Thymus (tissue), 11 donors: ENCODE data around the gene TMEM273. TPM values are rescaled to one million over a fixed set of nuclear protein-coding genes. Genes with fewer than 3 reads are reported as not detected.

Experiments used
- DNase-seq, 9 donors: peaks; one replicate each; pipeline ENCODE4 v3.0.0-alpha.2; 2013; ENCODE audit warnings: low spot score in 9 of 9, low read depth in 6 of 9, missing footprints in 1 of 9
- H3K27ac ChIP-seq, 2 donors: one replicate each; pipeline ENCODE4 v1.5.1; 2013; ENCODE audit warnings: control low read depth in 1 of 2, low read depth in 1 of 2, low read length in 1 of 2, mild to moderate bottlenecking in 1 of 2, moderate library complexity in 1 of 2
- H3K27me3 ChIP-seq, 2 donors: one replicate each; pipeline ENCODE4 v1.5.1; 2013; ENCODE audit warnings: low read length in 1 of 2; ENCODE audit not compliant: control insufficient read depth in 2 of 2, insufficient read depth in 1 of 2
- H3K36me3 ChIP-seq, 2 donors: one replicate each; pipeline ENCODE4 v1.5.1; 2013; ENCODE audit warnings: low read length in 1 of 2, mild to moderate bottlenecking in 1 of 2, moderate library complexity in 1 of 2; ENCODE audit not compliant: control insufficient read depth in 2 of 2, insufficient read depth in 2 of 2
- H3K4me1 ChIP-seq, 2 donors: one replicate each; pipeline ENCODE4 v1.5.1; 2013; ENCODE audit warnings: low read length in 2 of 2; ENCODE audit not compliant: control insufficient read depth in 2 of 2, insufficient read depth in 2 of 2
- H3K4me3 ChIP-seq, 2 donors: one replicate each; pipeline ENCODE4 v1.5.1; 2013; ENCODE audit warnings: low read length in 2 of 2, control low read depth in 1 of 2, mild to moderate bottlenecking in 1 of 2
- H3K9me3 ChIP-seq, 2 donors: one replicate each; pipeline ENCODE4 v1.5.1; 2013; ENCODE audit warnings: low read length in 1 of 2, mild to moderate bottlenecking in 1 of 2; ENCODE audit not compliant: control insufficient read depth in 2 of 2, insufficient read depth in 1 of 2
- WGBS: extraction: QIAGEN DNeasy Blood & Tissue Kit; methylation state at CpG from one replicate; pipeline ENCODE4 v1.1.7; 2013; 5-methylcytosine and 5-hydroxymethylcytosine counted together
- polyA plus RNA-seq: library from polyadenylated mRNA; stranded (reverse); fragments of 200-250 nt; gene quantifications from one replicate; pipeline ENCODE4 v1.2.3, GENCODE V29; 2013
- total RNA-seq: library from RNA; stranded (reverse); fragments of 120-200 nt; gene quantifications from one replicate; pipeline ENCODE4 v1.2.4, GENCODE V29; 2013
- donor health status: healthy.

TMEM273 gene
- total and polyA plus RNA-seq, 2 donors, result 10.2 to 19.6 TPM

DNA sequence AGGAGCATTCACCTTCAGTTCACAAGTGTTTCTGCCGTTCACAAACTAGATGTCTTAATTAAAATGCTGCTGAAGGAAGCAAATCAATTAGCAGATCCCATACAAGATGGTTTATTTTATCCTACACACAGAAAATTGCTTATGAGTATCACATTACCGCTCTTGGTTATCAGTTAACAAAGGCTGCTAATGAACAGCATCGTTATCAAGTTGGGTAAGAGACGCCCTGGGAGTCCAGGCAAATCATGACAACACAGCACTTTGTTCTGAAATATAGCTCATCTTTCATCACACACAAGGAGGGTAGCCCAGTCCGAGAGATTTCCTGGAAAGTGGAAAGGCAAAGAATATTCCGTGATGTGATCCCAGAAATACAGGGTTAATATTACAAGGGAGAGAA lies 33.5 kb downstream of the TMEM273 start:
- Histone ChIP-seq H3K27me3 (no peaks in the 10 kb centered on the region), H3K27ac (no peak overlapping the region), H3K4me1 (peaks cover 0 to 18% of the 10 kb centered on the region in 2 donors), H3K4me3 (no peak overlapping the region), H3K9me3 (no peaks in the 10 kb centered on the region), H3K36me3 (no peaks in the 10 kb centered on the region)
- no peak for DNase-seq
- 97% methylated on average over 6 of the region's 6 CpGs for WGBS

DNA sequence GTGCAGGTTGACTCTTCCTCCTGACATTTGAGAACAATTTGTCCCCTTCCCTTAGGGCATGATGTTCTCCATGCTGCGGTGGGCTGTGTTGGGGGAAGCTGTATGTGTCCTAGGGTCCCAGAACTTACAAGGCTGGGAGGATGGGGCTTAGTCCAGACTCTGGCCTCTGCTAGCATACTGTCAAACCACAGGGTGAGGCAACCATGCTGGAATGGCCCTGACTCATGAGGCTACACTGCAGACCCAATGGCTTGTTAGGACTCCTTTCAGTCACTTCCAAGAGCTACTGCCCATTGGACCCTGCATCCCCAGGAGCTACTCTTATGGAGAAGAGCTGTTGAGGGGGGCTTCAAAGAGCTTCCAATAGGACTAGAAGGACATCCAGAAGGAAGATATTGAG lies 34.2 kb downstream of the TMEM273 start:
- no peak overlapping the region for H3K4me3 ChIP-seq
- H3K27ac ChIP-seq, result no peak overlapping the region
- no peak for DNase-seq
- no peaks in the 10 kb centered on the region for H3K27me3 ChIP-seq
- H3K9me3 ChIP-seq, result no peaks in the 10 kb centered on the region
- H3K36me3 ChIP-seq, result no peaks in the 10 kb centered on the region
- WGBS, result 88% methylated on average over 1 of the region's 1 CpG
- peaks cover 0 to 18% of the 10 kb centered on the region in 2 donors for H3K4me1 ChIP-seq

DNA sequence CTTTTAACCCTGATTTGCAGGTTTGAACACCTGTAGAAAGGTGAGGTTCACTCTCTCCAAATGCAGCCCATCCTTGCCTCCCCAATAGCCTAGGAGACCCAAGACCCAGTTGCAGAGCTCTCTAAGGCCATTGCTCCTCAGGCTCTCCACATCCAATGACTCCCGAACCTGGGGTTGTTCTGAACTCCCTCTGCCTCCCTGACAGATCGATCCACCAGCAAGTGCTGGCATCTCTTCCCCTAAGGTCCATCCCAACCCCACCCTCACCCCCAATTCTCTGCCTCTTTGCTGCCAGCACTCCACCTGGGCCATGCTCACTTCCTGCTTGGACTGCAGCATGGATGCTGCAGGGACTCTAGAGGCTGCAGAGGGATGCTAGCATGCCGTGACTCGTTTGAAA lies 35.1 kb downstream of the TMEM273 start:
- Histone ChIP-seq H3K36me3 (no peaks in the 10 kb centered on the region), H3K4me1 (peaks cover 0 to 18% of the 10 kb centered on the region in 2 donors), H3K9me3 (peaks cover 0 to 2% of the 10 kb centered on the region in 2 donors), H3K27ac (no peak overlapping the region), H3K4me3 (no peak overlapping the region), H3K27me3 (no peaks in the 10 kb centered on the region)
- WGBS, result 90% methylated on average over 4 of the region's 4 CpGs
- DNase-seq, result no peak

DNA sequence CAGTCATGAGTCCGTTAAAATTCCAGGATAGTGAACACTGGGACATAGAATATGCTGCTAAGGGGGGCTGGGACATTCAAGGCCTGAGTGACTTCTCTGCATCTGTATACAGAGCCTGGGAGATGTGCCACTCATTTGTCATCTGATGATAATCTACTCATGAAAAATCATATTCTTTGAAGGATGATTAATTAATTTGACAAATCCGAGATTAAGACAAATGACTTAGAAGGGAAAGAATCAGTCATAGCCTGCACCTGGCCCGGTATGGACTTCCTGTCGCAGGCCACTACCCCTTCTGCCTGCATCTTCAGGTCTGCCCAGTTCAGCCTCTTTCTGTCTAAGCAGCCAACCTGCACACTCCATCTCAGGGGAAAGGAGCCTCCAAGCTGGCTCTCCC lies 35.5 kb downstream of the TMEM273 start:
- peaks cover 0 to 6% of the 10 kb centered on the region in 2 donors for H3K9me3 ChIP-seq
- H3K4me1 ChIP-seq, result peaks cover 0 to 18% of the 10 kb centered on the region in 2 donors
- H3K36me3 ChIP-seq, result no peaks in the 10 kb centered on the region
- no peak for DNase-seq
- H3K27ac ChIP-seq, result no peak overlapping the region
- H3K27me3 ChIP-seq, result no peaks in the 10 kb centered on the region
- no peak overlapping the region for H3K4me3 ChIP-seq
- WGBS, result 89% methylated on average over 4 of the region's 4 CpGs

DNA sequence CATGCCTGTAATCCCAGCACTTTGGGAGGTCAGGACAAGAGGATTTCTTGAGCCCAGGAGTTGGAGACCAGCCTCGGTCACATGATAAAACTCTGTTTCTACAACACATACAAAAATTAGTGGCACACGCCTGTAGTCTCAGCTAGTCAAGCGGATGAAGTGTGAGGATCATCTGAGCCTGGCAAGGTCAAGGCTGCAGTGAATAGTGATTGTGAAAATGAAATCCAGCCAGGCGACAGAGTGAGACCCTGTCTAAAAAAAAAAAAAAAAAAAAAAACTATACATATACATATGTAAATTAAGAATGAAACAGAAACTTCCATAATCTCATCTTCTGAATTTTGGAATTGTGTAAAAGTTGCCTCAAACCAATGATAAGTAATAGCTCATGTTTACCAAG lies 36.2 kb downstream of the TMEM273 start:
- Histone ChIP-seq H3K27ac (no peak overlapping the region), H3K4me1 (peaks cover 0 to 16% of the 10 kb centered on the region in 2 donors), H3K9me3 (peaks cover 0 to 6% of the 10 kb centered on the region in 2 donors), H3K36me3 (no peaks in the 10 kb centered on the region), H3K4me3 (no peak overlapping the region), H3K27me3 (no peaks in the 10 kb centered on the region)
- no peak for DNase-seq
- 97% methylated on average over 4 of the region's 4 CpGs for WGBS

DNA sequence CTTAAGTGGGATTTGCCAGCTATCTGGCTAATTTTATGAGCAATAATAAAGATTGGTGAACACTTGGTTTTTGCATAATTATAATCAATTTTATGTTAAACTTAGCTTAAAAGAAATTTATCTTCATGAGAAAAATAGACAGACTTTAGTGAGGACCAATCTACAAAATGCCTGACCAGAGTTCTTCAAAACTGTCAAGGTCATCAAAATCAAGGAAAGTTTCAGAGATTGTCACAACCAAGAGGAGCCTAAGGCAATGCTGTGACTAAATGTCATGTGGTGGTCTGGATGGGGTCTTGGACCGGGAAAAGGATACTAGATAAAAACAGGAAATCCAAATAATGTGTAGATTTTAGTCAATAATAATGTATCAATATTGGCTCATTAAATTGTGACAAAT lies 36.7 kb downstream of the TMEM273 start:
- H3K4me1 ChIP-seq, result peaks cover 0 to 10% of the 10 kb centered on the region in 2 donors
- DNase-seq, result no peak
- 93% methylated on average over 1 of the region's 1 CpG for WGBS
- no peaks in the 10 kb centered on the region for H3K27me3 ChIP-seq
- no peaks in the 10 kb centered on the region for H3K36me3 ChIP-seq
- H3K9me3 ChIP-seq, result peaks cover 0 to 6% of the 10 kb centered on the region in 2 donors
- H3K4me3 ChIP-seq, result no peak overlapping the region
- no peak overlapping the region for H3K27ac ChIP-seq

DNA sequence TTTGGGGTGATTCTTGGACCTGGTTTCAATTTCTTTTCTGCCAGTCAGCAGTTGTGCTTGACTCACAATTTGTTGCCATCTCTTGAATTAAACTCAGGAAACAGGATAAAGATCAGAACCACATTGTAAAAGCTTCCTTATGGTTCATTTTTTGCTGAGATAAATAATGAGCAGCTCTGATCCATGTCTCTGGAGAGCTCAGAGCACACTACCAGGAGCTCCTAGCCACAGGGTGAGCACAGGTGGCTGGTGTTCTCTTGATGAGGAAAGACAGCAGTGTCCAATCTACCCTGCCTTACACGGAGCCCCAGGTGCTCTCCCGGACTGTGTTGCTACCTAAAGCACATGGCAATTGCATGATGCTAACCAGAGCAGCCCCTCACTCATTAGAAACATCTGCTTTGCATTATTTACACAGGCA lies 37.2 kb downstream of the TMEM273 start:
- 8% methylated on average over 2 of the region's 2 CpGs for WGBS
- no peaks in the 10 kb centered on the region for H3K27me3 ChIP-seq
- H3K9me3 ChIP-seq, result peaks cover 0 to 6% of the 10 kb centered on the region in 2 donors
- no peak overlapping the region for H3K4me3 ChIP-seq
- no peaks in the 10 kb centered on the region for H3K36me3 ChIP-seq
- no peak overlapping the region for H3K27ac ChIP-seq
- peak in 1 of 9 donors; percentile 18 for DNase-seq
- peaks cover 0 to 8% of the 10 kb centered on the region in 2 donors for H3K4me1 ChIP-seq

DNA sequence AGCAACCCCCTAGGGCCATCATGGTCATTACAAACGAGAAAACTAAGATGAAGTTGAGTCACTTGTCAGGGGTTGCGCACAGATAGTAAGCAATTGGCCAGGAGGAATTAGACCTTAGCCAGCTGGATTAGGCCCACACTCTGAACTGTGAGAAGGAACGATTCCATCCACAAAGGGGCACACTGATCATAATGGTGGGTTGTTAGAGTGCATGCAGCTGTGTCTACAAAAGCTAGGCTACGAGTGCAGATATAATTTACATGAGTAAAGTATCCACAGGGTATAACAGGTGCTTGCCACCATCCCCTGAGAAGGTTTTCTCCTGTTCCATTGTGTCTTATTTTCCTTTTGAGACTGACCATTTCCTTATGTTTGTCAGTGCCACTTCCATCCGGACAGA lies 37.8 kb downstream of the TMEM273 start:
- Histone ChIP-seq H3K36me3 (no peaks in the 10 kb centered on the region), H3K27me3 (no peaks in the 10 kb centered on the region), H3K4me3 (no peak overlapping the region), H3K4me1 (peaks cover 0 to 8% of the 10 kb centered on the region in 2 donors), H3K27ac (no peak overlapping the region), H3K9me3 (peaks cover 0 to 6% of the 10 kb centered on the region in 2 donors)
- DNase-seq, result no peak
- WGBS, result 93% methylated on average over 5 of the region's 5 CpGs

DNA sequence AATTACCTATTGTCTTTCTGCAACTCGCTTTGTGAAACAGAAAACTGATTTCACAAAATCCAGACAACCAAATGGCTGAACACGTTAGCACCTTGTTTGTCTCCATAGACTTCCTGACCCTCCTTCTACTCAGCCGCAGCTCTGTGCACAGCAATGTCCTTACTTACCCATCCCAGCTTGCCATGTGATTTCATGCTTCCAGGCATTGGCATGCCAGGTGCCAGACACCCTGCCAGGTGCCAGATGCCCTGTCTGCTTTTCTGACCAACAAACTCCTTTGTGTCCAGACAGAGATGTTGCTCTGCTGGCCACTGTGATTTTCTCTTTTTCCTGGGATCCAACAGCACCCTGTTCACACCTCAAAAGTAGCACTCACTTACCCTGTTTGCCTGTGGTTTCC lies 38.3 kb downstream of the TMEM273 start:
- Histone ChIP-seq H3K4me3 (no peak overlapping the region), H3K27ac (no peak overlapping the region), H3K36me3 (no peaks in the 10 kb centered on the region), H3K9me3 (peaks cover 0 to 6% of the 10 kb centered on the region in 2 donors), H3K4me1 (peaks cover 0 to 8% of the 10 kb centered on the region in 2 donors), H3K27me3 (no peaks in the 10 kb centered on the region)
- WGBS, result 95% methylated on average over 3 of the region's 3 CpGs
- DNase-seq, result no peak
